Astrocyte (in vitro differentiated cells and primary cell): Measurements from ENCODE around the gene SPAG9.

ENCODE experiments used
- CTCF ChIP-seq: IDR thresholded peaks from 2 replicates; pipeline ENCODE4 v1.5.1; 2011; ENCODE audit warnings: low read depth, mild to moderate bottlenecking, inconsistent platforms, low read length, moderate library complexity; ENCODE audit not compliant: insufficient read depth
- EZH2 ChIP-seq: IDR thresholded peaks from 2 replicates; pipeline ENCODE4 v1.6.1; 2012; ENCODE audit warnings: mild to moderate bottlenecking, low read length, inconsistent platforms; ENCODE audit not compliant: insufficient read depth

GRCh38 chr17:50916708-50917417, 203.8 kb downstream of the SPAG9 start:
- TF ChIP-seq EZH2 (no peak), CTCF (no peak)
